ENCODE data around the gene ZNF467. TPM values are rescaled to one million over a fixed set of nuclear protein-coding genes. Genes with fewer than 3 reads are reported as not detected.

The ZNF467 gene
- total RNA-seq, 2 donors from 2014 or later, result 3.2 to 11.0 TPM

GRCh38 chr7:149789101-149789500 is 15.7 kb upstream of the ZNF467 start:
- Histone ChIP-seq H3K27me3 (peaks cover 0 to 12% of the 10 kb centered on the region in 2 donors), H3K27ac (no peak overlapping the region), H3K36me3 (no peaks in the 10 kb centered on the region), H3K4me1 (peaks cover 0 to 17% of the 10 kb centered on the region in 2 donors), H3K4me3 (no peak overlapping the region), H3K9me3 (no peaks in the 10 kb centered on the region)
- no peak for DNase-seq (ENCODE audit: low spot score)
- TF ChIP-seq CTCF (IDR thresholded peaks at IDR 0.05), result no peak

GRCh38 chr7:149788300-149788851 is 15.0 kb upstream of the ZNF467 start:
- DNase-seq (ENCODE audit: low spot score), result no peak
- TF ChIP-seq CTCF (IDR thresholded peaks at IDR 0.05), result no peak
- Histone ChIP-seq H3K27ac (no peak overlapping the region), H3K4me3 (no peak overlapping the region), H3K27me3 (peaks cover 0 to 12% of the 10 kb centered on the region in 2 donors), H3K4me1 (peaks cover 0 to 17% of the 10 kb centered on the region in 2 donors), H3K36me3 (no peaks in the 10 kb centered on the region), H3K9me3 (no peaks in the 10 kb centered on the region)

- DNase-seq (ENCODE audit: low spot score), result no peak
- H3K27me3 ChIP-seq, result peaks cover 0 to 12% of the 10 kb centered on the region in 2 donors
These were observed 14.3 kb upstream of the ZNF467 start for GRCh38 chr7:149787428-149788299.

GRCh38 chr7:149785983-149786382 is 12.6 kb upstream of the ZNF467 start:
- no peaks in the 10 kb centered on the region for H3K9me3 ChIP-seq
- H3K4me1 ChIP-seq, result peaks cover 0 to 17% of the 10 kb centered on the region in 2 donors
- peaks cover 0 to 11% of the 10 kb centered on the region in 2 donors for H3K27me3 ChIP-seq
- no peak overlapping the region for H3K4me3 ChIP-seq
- H3K27ac ChIP-seq, result no peak overlapping the region
- TF ChIP-seq CTCF (IDR thresholded peaks at IDR 0.05), result no peak
- no peaks in the 10 kb centered on the region for H3K36me3 ChIP-seq
- no peak for DNase-seq (ENCODE audit: low spot score)

More at GRCh38 chr7:149787428-149788299, 14.3 kb upstream of the ZNF467 start:
- Histone ChIP-seq H3K4me1 (peaks cover 0 to 17% of the 10 kb centered on the region in 2 donors), H3K4me3 (no peak overlapping the region), H3K27ac (no peak overlapping the region), H3K36me3 (no peaks in the 10 kb centered on the region), H3K9me3 (no peaks in the 10 kb centered on the region)
- TF ChIP-seq CTCF (IDR thresholded peaks at IDR 0.05), result peak in 1 of 2 donors; percentile 47

- Histone ChIP-seq H3K4me3 (no peak overlapping the region), H3K27me3 (peaks cover 0 to 5% of the 10 kb centered on the region in 2 donors), H3K4me1 (peaks cover 0 to 17% of the 10 kb centered on the region in 2 donors), H3K27ac (no peak overlapping the region), H3K9me3 (no peaks in the 10 kb centered on the region), H3K36me3 (no peaks in the 10 kb centered on the region)
- DNase-seq (ENCODE audit: low spot score), result no peak
- no peak for TF ChIP-seq CTCF (IDR thresholded peaks at IDR 0.05)
These were observed 12.0 kb upstream of the ZNF467 start for GRCh38 chr7:149785402-149785801.

Data from right atrium auricular region (tissue), 2 donors.